NOMO-1 treated with DMSO at 0.1 percent for 48 hours (cell line): ENCODE data around the gene FAM186B.

Source experiments
- DNase-seq: peaks from one replicate; lab custom pipeline; 2025; ENCODE audit not compliant: unreplicated experiment; lab: John Stamatoyannopoulos, UW

Gene FAM186B

GRCh38 chr12:49554266-49554665 is 51.2 kb downstream of the FAM186B start:
- no peak for DNase-seq

GRCh38 chr12:49553512-49554088 is 51.8 kb downstream of the FAM186B start:
- no peak for DNase-seq

GRCh38 chr12:49552899-49553298 is 52.5 kb downstream of the FAM186B start:
- no peak for DNase-seq

GRCh38 chr12:49552425-49552824 is 53.0 kb downstream of the FAM186B start:
- no peak for DNase-seq

- DNase-seq: no peak
These were observed 53.4 kb downstream of the FAM186B start for GRCh38 chr12:49552014-49552413.

GRCh38 chr12:49550693-49551252 is 54.7 kb downstream of the FAM186B start:
- DNase-seq: no peak

- no peak for DNase-seq
These were observed 55.4 kb downstream of the FAM186B start for GRCh38 chr12:49549735-49550692.

GRCh38 chr12:49548822-49549648 is 56.4 kb downstream of the FAM186B start:
- no peak for DNase-seq

- no peak for DNase-seq
These were observed 57.0 kb downstream of the FAM186B start for GRCh38 chr12:49548481-49548821.

GRCh38 chr12:49547090-49547690 is 58.2 kb downstream of the FAM186B start:
- DNase-seq: no peak

- no peak for DNase-seq
These were observed 59.0 kb downstream of the FAM186B start for GRCh38 chr12:49546481-49546880.

- DNase-seq: no peak
These were observed 59.6 kb downstream of the FAM186B start for GRCh38 chr12:49545815-49546214.

- DNase-seq: no peak
These were observed 61.3 kb downstream of the FAM186B start for GRCh38 chr12:49543914-49544815.

GRCh38 chr12:49543221-49543913 is 62.1 kb downstream of the FAM186B start:
- no peak for DNase-seq

GRCh38 chr12:49542592-49543160 is 62.8 kb downstream of the FAM186B start:
- no peak for DNase-seq

- DNase-seq: no peak
These were observed 63.4 kb downstream of the FAM186B start for GRCh38 chr12:49541911-49542505.

GRCh38 chr12:49541140-49541861 is 64.1 kb downstream of the FAM186B start:
- no peak for DNase-seq
